Left ventricle myocardium inferior (tissue), 1 donor: ENCODE results near the gene TYROBP. TPM values are rescaled to one million over a fixed set of nuclear protein-coding genes. Genes with fewer than 3 reads are reported as not detected.

Source experiments
- DNase-seq: peaks from one replicate; pipeline ENCODE4 v3.0.0-alpha.2; 2020
- H3K27ac ChIP-seq: fragments of 200-600 bp; replicated peaks from 2 replicates; pipeline ENCODE4 v1.8.0; 2021
- H3K27me3 ChIP-seq: fragments of 200-600 bp; 2 replicates; pipeline ENCODE4 v1.8.0; 2021; ENCODE audit warnings: low read depth
- H3K36me3 ChIP-seq: fragments of 200-600 bp; 2 replicates; pipeline ENCODE4 v1.8.0; 2021
- H3K4me1 ChIP-seq: fragments of 200-600 bp; 2 replicates; pipeline ENCODE4 v1.8.0; 2021
- H3K4me3 ChIP-seq: fragments of 200-600 bp; 2 replicates; pipeline ENCODE4 v1.8.0; 2021; ENCODE audit warnings: mild to moderate bottlenecking, moderate library complexity
- H3K9me3 ChIP-seq: fragments of 200-600 bp; replicated peaks from 2 replicates; pipeline ENCODE4 v1.8.0; 2021
- CTCF ChIP-seq: fragments of 200-600 bp; IDR thresholded peaks from 2 replicates; pipeline ENCODE4 v1.8.0; 2021; ENCODE audit warnings: antibody characterized with exemption, mild to moderate bottlenecking, borderline replicate concordance
- intact Hi-C: fragments of 100-400 bp; cut with micrococcal nuclease; formaldehyde crosslinking; loops from one replicate; pipeline ENCODE4 v1.11.0; 2022
- total RNA-seq: library from RNA; stranded (reverse); fragmentation: NEBNext Ultra II Directional; extraction: Animal tissue kit (Norgen Biotek cat#: 25700); gene quantifications from one replicate; pipeline ENCODE4 v1.2.1, GENCODE V29; 2021
- donor health status: DM: no; HTN: yes; CAD: no; lungs with severe emphysema.

Gene TYROBP
- total RNA-seq, 1 donor from 2014 or later: 26.2 TPM

- intact Hi-C loops: no loop called here
- Histone ChIP-seq H3K27ac (no peak overlapping the region), H3K36me3 (peaks cover 33% of the 10 kb centered on the region), H3K4me3 (no peak overlapping the region), H3K4me1 (no peaks in the 10 kb centered on the region), H3K9me3 (no peaks in the 10 kb centered on the region), H3K27me3 (no peaks in the 10 kb centered on the region)
- no peak for TF ChIP-seq CTCF
- no peak for DNase-seq
Observed at GRCh38 chr19:35944556-35944955, 36.5 kb upstream of the TYROBP start.

- intact Hi-C loops: no loop called here
- H3K27ac ChIP-seq: no peak overlapping the region
Observed at GRCh38 chr19:35943321-35944301, 35.5 kb upstream of the TYROBP start.

GRCh38 chr19:35942235-35942634, 34.1 kb upstream of the TYROBP start:
- no peak for TF ChIP-seq CTCF
- no peaks in the 10 kb centered on the region for H3K27me3 ChIP-seq
- no peak for DNase-seq
- H3K4me1 ChIP-seq: peaks cover 11% of the 10 kb centered on the region
- H3K4me3 ChIP-seq: no peak overlapping the region
- intact Hi-C loops: no loop called here
- peaks cover 40% of the 10 kb centered on the region for H3K36me3 ChIP-seq
- no peak overlapping the region for H3K27ac ChIP-seq
- no peaks in the 10 kb centered on the region for H3K9me3 ChIP-seq

More at GRCh38 chr19:35943321-35944301, 35.5 kb upstream of the TYROBP start:
- DNase-seq: no peak
- no peaks in the 10 kb centered on the region for H3K4me1 ChIP-seq
- H3K27me3 ChIP-seq: no peaks in the 10 kb centered on the region
- no peak overlapping the region for H3K4me3 ChIP-seq
- no peaks in the 10 kb centered on the region for H3K9me3 ChIP-seq
- TF ChIP-seq CTCF: no peak
- peaks cover 40% of the 10 kb centered on the region for H3K36me3 ChIP-seq

- no peak for TF ChIP-seq CTCF
- H3K27me3 ChIP-seq: no peaks in the 10 kb centered on the region
Observed at GRCh38 chr19:35940839-35941238, 32.7 kb upstream of the TYROBP start.

GRCh38 chr19:35940078-35940775, 32.1 kb upstream of the TYROBP start:
- DNase-seq: no peak
- H3K36me3 ChIP-seq: peaks cover 40% of the 10 kb centered on the region
- intact Hi-C loops: no loop called here

More at GRCh38 chr19:35940839-35941238, 32.7 kb upstream of the TYROBP start:
- H3K9me3 ChIP-seq: no peaks in the 10 kb centered on the region
- H3K36me3 ChIP-seq: peaks cover 40% of the 10 kb centered on the region
- DNase-seq: no peak
- peaks cover 21% of the 10 kb centered on the region for H3K4me1 ChIP-seq
- no peak overlapping the region for H3K4me3 ChIP-seq
- no peak overlapping the region for H3K27ac ChIP-seq
- intact Hi-C loops: no loop called here

More at GRCh38 chr19:35940078-35940775, 32.1 kb upstream of the TYROBP start:
- Histone ChIP-seq H3K27me3 (no peaks in the 10 kb centered on the region), H3K4me1 (peaks cover 27% of the 10 kb centered on the region), H3K4me3 (no peak overlapping the region), H3K9me3 (no peaks in the 10 kb centered on the region), H3K27ac (no peak overlapping the region)
- TF ChIP-seq CTCF: no peak
